ENCODE results near the gene NFAT5. TPM values are rescaled to one million over a fixed set of nuclear protein-coding genes. Genes with fewer than 3 reads are reported as not detected.
A peak's percentile ranks its signal among the peaks of the same experiment; 100 is the strongest.

NFAT5 gene
- total and polyA plus RNA-seq, 9 of the 15 experiments (the other 6 are each of a cell fraction or from before 2014, with no cell fraction given): 0.78 to 20.5 (median 12.4) TPM

GRCh38 chr16:69726313-69727060 lies 160.7 kb downstream of the NFAT5 start, which contains the start of gene NQO1 (continued):
- peak; percentile 50 to 62 for TF ChIP-seq E2F6 (IDR thresholded peaks at IDR 0.05; ENCODE audit: borderline replicate concordance in 1 of 2, extremely low read depth in 1 of 2, insufficient read depth in 1 of 2, insufficient read length in 1 of 2, low read depth in 1 of 2, low read length in 1 of 2, poor library complexity in 1 of 2, severe bottlenecking in 1 of 2)
- TF ChIP-seq TBP (optimal IDR thresholded peaks at IDR 0.05; ENCODE audit: low read depth, low read length): peak; percentile 96
- TF ChIP-seq, protein P1, sequence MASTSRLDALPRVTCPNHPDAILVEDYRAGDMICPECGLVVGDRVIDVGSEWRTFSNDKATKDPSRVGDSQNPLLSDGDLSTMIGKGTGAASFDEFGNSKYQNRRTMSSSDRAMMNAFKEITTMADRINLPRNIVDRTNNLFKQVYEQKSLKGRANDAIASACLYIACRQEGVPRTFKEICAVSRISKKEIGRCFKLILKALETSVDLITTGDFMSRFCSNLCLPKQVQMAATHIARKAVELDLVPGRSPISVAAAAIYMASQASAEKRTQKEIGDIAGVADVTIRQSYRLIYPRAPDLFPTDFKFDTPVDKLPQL (IDR thresholded peaks at IDR 0.05; ENCODE audit: extremely low read depth, insufficient read length): no peak
- no peak for TF ChIP-seq RNF219 (CRISPR knock-in tag; IDR thresholded peaks at IDR 0.05)
- TF ChIP-seq HLTF (IDR thresholded peaks at IDR 0.05): no peak
- TF ChIP-seq ZBTB11 (CRISPR knock-in tag; IDR thresholded peaks at IDR 0.05): peak in 2 of 3 experiments; percentile 32 to 85; a peak in 3 of 6 replicates
- TF ChIP-seq NFE2 (IDR thresholded peaks at IDR 0.05; ENCODE audit: low read depth): peak; percentile 100
- peak; percentile 92 for TF ChIP-seq KDM5B (IDR thresholded peaks at IDR 0.05; ENCODE audit: insufficient replicate concordance, low read depth, low read length)
- no peak for TF ChIP-seq ATF4 (CRISPR knock-in tag; IDR thresholded peaks at IDR 0.05)
- peak; percentile 50 for TF ChIP-seq NEUROD1 (IDR thresholded peaks at IDR 0.05; ENCODE audit: borderline replicate concordance, low read depth, low read length, partially characterized antibody)
- TF ChIP-seq BCOR (IDR thresholded peaks at IDR 0.05): no peak
- 0 out of 2 replicates have a peak, but pooled peaks have one; percentile 35 for TF ChIP-seq ELF1 (tag; IDR thresholded peaks at IDR 0.05)
- peak; percentile 85 for TF ChIP-seq EP400 (IDR thresholded peaks at IDR 0.05)
- TF ChIP-seq EP300 (IDR thresholded peaks at IDR 0.05; ENCODE audit: low read length): peak; percentile 24
- no peak for TF ChIP-seq NFIC (IDR thresholded peaks at IDR 0.05)
- 0 out of 2 replicates have a peak, but pooled peaks have one; percentile 62 for TF ChIP-seq FOXK1 (CRISPR knock-in tag; IDR thresholded peaks at IDR 0.05; ENCODE audit: borderline replicate concordance)
- peak; percentile 72 for TF ChIP-seq ZFX (CRISPR knock-in tag; IDR thresholded peaks at IDR 0.05)
- TF ChIP-seq POLR2AphosphoS2 (IDR thresholded peaks at IDR 0.05; ENCODE audit: low read length): peak; percentile 45; the same call in 1 of the 2 replicates
- peak; percentile 98 for TF ChIP-seq CTBP1 (IDR thresholded peaks at IDR 0.05; ENCODE audit: borderline replicate concordance)

All from K562 (cell line).